Peyer's patch (tissue), 4 donors: ENCODE data around the gene EMILIN2. TPM values are rescaled to one million over a fixed set of nuclear protein-coding genes. Genes with fewer than 3 reads are reported as not detected.

Experiments
- DNase-seq, 3 donors: peaks; one replicate each; pipeline ENCODE4 v3.0.0-alpha.2; 2017 to 2019
- H3K27ac ChIP-seq, 4 donors: fragments of 200-600 bp; sonication (generic); one replicate each; pipeline ENCODE4 v1.5.1; 2016 to 2019
- H3K27me3 ChIP-seq, 2 donors: fragments of 200-600 bp; sonication (generic); one replicate each; pipeline ENCODE4 v1.5.1; 2019
- H3K36me3 ChIP-seq, 3 donors: fragments of 200-600 bp; sonication (generic); one replicate each; pipeline ENCODE4 v1.5.1; 2016 to 2019
- H3K4me1 ChIP-seq, 4 donors: fragments of 200-600 bp; sonication (generic); one replicate each; pipeline ENCODE4 v1.5.1; 2016 to 2019
- H3K4me3 ChIP-seq, 4 donors: fragments of 200-600 bp; sonication (generic); 1 replicate in 3 of 4; 2 replicates in 1 of 4; pipeline ENCODE4 v1.5.1; 2016 to 2019; ENCODE audit warnings: mild to moderate bottlenecking in 1 of 4
- H3K9me3 ChIP-seq, 4 donors: fragments of 200-600 bp; sonication (generic); one replicate each; pipeline ENCODE4 v1.5.1; 2016 to 2019; ENCODE audit warnings: mild to moderate bottlenecking in 1 of 4
- POLR2A ChIP-seq, 2 donors: fragments of 450-650 bp; IDR thresholded peaks; one replicate each; pipeline ENCODE4 v1.5.1; 2017; ENCODE audit warnings: antibody characterized with exemption in 2 of 2, mild to moderate bottlenecking in 2 of 2, moderate library complexity in 2 of 2
- total RNA-seq, 4 donors: library from RNA; depleted of rRNA; stranded (reverse); fragments of >200 nt; gene quantifications; one replicate each; pipeline ENCODE4 v1.1.0, GENCODE V29; 2016
- TF ChIP-seq, protein P1 (sequence below), 6 experiments: fragments of 450-650 bp in 4 of 6; fragments of 200-600 bp in 2 of 6; sonication (generic) in 1 of 6; IDR thresholded peaks; one replicate each; pipeline ENCODE4 v1.5.1; 2017 to 2019; ENCODE audit warnings: antibody characterized with exemption in 6 of 6, mild to moderate bottlenecking in 3 of 6, moderate library complexity in 1 of 6

The EMILIN2 gene
- total RNA-seq, 4 donors from 2014 or later: 6.8 to 54.5 (median 12.8) TPM

DNA sequence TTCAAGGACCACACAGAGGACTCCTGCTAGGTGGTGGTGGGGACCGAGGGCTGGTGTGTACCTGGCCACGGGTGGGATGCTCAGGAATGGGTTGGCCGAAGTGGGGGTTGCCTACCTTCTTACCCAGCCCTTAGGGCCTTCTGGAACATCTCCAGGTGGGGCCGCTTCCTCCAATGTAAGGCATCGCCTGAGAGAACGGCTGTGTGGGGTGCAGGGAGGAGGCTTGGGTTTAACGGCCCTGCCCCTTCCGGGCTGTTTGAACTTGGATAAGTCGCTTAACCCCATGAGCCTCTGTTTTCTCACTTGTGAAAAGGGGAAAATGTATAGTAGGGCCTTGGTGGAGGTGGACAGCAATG, 35.0 kb downstream of the EMILIN2 start:
- no peak for TF ChIP-seq POLR2A (IDR thresholded peaks at IDR 0.05)
- TF ChIP-seq, protein P1, sequence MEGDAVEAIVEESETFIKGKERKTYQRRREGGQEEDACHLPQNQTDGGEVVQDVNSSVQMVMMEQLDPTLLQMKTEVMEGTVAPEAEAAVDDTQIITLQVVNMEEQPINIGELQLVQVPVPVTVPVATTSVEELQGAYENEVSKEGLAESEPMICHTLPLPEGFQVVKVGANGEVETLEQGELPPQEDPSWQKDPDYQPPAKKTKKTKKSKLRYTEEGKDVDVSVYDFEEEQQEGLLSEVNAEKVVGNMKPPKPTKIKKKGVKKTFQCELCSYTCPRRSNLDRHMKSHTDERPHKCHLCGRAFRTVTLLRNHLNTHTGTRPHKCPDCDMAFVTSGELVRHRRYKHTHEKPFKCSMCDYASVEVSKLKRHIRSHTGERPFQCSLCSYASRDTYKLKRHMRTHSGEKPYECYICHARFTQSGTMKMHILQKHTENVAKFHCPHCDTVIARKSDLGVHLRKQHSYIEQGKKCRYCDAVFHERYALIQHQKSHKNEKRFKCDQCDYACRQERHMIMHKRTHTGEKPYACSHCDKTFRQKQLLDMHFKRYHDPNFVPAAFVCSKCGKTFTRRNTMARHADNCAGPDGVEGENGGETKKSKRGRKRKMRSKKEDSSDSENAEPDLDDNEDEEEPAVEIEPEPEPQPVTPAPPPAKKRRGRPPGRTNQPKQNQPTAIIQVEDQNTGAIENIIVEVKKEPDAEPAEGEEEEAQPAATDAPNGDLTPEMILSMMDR (IDR thresholded peaks at IDR 0.05): no peak
- Histone ChIP-seq H3K4me1 (peaks cover 0 to 5% (median 0%) of the 10 kb centered on the region in 4 donors), H3K27ac (peak overlapping the region in 1 of 4 donors; percentile 47), H3K4me3 (no peak overlapping the region), H3K27me3 (no peaks in the 10 kb centered on the region), H3K36me3 (no peaks in the 10 kb centered on the region), H3K9me3 (no peaks in the 10 kb centered on the region)
- no peak for DNase-seq

DNA sequence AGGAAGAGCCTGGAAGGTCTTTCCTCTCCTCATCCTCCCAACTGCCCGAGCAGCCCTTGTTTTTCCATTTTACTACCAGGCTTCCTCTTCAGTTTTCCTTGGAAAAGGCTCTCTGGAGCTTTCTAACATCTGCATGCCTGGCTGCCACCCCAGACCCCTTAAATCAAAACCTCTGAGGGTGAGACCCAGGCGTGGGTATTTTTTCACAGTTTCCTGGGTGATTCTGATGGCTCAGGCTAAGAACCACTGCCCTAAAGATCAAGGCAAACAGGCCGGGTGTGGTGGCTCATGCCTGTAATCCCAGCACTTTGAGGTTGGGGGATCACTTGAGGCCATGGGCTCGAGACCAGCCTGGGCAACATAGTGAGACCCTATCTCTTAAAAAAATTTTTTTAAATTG, 35.4 kb downstream of the EMILIN2 start:
- Histone ChIP-seq H3K27ac (peak overlapping the region in 2 of 4 donors; percentile 25 to 47), H3K4me3 (no peak overlapping the region), H3K4me1 (peaks cover 0 to 5% (median 0%) of the 10 kb centered on the region in 4 donors), H3K9me3 (no peaks in the 10 kb centered on the region), H3K36me3 (no peaks in the 10 kb centered on the region), H3K27me3 (no peaks in the 10 kb centered on the region)
- no peak for TF ChIP-seq POLR2A (IDR thresholded peaks at IDR 0.05)
- TF ChIP-seq, protein P1 (IDR thresholded peaks at IDR 0.05): no peak
- DNase-seq: no peak

DNA sequence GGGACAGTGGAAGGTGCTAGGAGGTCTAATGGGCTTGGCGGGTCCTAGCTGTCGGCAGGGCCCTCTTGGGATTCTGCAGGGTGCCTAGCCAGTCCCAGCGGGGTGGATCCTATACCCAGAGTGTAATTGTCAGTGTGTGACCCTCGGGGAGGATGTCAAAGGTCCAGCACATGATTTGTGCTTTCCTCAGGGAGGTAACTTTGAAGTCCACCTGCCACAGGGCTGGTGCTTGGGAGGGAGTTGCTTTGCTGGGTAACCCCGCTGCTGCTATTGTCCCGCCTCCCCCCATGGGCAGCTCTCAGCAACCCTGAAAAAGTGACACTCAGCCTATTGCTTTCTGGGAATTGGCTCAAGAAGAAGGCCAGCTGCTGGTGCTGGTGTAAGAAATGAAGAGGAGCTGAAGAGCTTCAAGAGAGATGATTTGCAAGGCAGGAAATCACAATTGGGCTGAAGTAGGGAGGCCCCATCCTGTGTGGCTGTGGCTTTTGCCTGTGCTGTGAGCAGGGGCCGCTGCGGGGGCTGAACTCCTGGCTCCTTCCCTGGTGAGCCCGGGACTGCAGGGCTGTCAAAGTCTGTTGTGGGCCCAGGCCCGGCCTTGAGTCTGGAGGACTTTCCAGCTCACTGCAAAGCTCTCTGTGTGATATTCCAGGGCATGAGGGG, 36.4 kb downstream of the EMILIN2 start:
- H3K4me3 ChIP-seq: no peak overlapping the region
- no peaks in the 10 kb centered on the region for H3K36me3 ChIP-seq
- TF ChIP-seq, protein P1 (IDR thresholded peaks at IDR 0.05): no peak
- TF ChIP-seq POLR2A (IDR thresholded peaks at IDR 0.05): no peak
- peak overlapping the region in 2 of 4 donors; percentile 55 to 56 for H3K27ac ChIP-seq
- H3K27me3 ChIP-seq: no peaks in the 10 kb centered on the region
- peaks cover 0 to 5% (median 0%) of the 10 kb centered on the region in 4 donors for H3K4me1 ChIP-seq
- peak in 2 of 3 donors; percentile 54 to 73 for DNase-seq
- no peaks in the 10 kb centered on the region for H3K9me3 ChIP-seq

DNA sequence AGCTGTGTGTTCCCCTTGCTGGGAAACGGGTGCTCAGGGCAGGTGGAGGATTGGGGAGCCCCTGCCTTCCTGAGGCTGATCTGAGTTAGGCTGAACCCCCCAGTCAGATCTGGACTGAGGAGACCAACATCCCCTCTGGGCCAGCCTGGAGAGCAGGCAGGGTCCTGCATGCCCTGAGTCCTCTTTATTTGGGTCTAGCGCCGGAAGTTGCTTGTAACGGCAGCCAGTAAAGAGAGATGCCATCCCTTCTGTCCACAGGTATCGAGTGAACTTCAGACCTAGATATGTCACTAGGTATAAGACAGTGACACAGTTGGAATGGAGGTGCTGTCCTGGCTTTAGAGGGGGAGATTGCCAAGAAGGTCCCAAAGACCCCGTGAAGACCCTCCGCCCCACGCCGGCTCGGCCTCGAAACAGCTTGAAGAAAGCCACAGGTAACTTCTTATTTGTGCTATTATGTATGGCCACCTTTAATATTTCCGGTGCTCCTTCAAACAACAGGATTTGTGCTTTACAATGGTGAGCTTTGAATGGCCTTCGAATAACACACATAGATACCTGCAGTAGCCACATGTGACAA, 38.0 kb downstream of the EMILIN2 start:
- TF ChIP-seq, protein P1 (IDR thresholded peaks at IDR 0.05): no peak
- no peak for TF ChIP-seq POLR2A (IDR thresholded peaks at IDR 0.05)
- DNase-seq: no peak
- Histone ChIP-seq H3K9me3 (no peaks in the 10 kb centered on the region), H3K27ac (no peak overlapping the region), H3K27me3 (no peaks in the 10 kb centered on the region), H3K4me1 (peaks cover 0 to 5% (median 0%) of the 10 kb centered on the region in 4 donors), H3K36me3 (no peaks in the 10 kb centered on the region), H3K4me3 (no peak overlapping the region)

DNA sequence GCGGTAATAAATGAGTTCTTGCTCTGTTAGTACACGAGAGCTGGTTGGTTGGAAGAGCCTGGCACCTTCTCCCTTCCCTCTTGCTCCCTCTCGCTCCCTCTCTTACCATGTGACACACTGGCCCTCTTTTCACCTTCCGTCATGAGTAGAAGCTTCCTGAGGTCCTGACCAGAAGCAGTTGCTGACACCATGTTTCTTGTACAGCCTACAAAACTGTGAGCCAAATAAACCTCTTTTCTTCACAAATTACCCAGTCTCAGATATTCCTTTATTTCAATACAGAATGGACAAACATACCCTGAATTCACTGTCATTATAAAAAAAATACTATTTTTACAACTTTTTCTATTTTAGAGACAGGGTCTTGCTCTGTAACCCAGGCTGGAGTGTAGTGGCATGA, 40.7 kb downstream of the EMILIN2 start:
- Histone ChIP-seq H3K27me3 (no peaks in the 10 kb centered on the region), H3K4me1 (peaks cover 0 to 5% (median 0%) of the 10 kb centered on the region in 4 donors), H3K36me3 (no peaks in the 10 kb centered on the region), H3K4me3 (no peak overlapping the region), H3K27ac (no peak overlapping the region), H3K9me3 (no peaks in the 10 kb centered on the region)
- no peak for DNase-seq
- no peak for TF ChIP-seq POLR2A (IDR thresholded peaks at IDR 0.05)
- TF ChIP-seq, protein P1 (IDR thresholded peaks at IDR 0.05): no peak
